Prostate gland (tissue), 2 donors: ENCODE data around the gene TBKBP1.

Experiments used
- POLR2A ChIP-seq: fragments of 450-650 bp; IDR thresholded peaks from one replicate; pipeline ENCODE4 v1.6.1; 2016; ENCODE audit warnings: antibody characterized with exemption, mild to moderate bottlenecking
- POLR2AphosphoS5 ChIP-seq: sonication (generic); formaldehyde crosslinking; IDR thresholded peaks from one replicate; pipeline ENCODE4 v1.6.1; 2017; ENCODE audit warnings: antibody characterized with exemption
- TF ChIP-seq, protein P1 (sequence below), 4 experiments: fragments of 200-600 bp in 2 of 4; fragments of 450-650 bp in 2 of 4; sonication (generic) in 2 of 4; IDR thresholded peaks; 1 replicate in 3 of 4; 2 replicates in 1 of 4; pipeline ENCODE4 v1.5.1; 2016 to 2019; ENCODE audit warnings: antibody characterized with exemption in 4 of 4, mild to moderate bottlenecking in 2 of 4, moderate library complexity in 2 of 4

DNA sequence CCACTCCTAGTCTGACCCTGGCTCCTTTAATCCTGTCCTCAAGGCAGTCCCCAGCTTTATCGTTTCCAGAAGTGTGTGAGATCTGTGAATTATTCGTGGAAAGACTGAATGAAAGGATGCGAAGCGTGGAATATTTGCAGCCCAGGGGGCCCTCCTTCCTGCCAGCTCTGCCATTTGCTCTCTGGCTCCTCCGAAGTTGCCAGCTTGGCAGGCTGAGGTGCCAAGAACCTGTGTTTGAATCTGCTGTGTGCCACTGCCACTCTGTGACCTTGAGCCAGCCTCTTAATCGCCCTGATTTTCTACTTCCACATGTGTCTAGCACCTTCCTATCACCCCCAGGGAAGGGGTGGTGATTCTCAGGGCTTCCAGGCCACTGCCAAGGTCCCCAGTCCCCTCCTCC, 10.8 kb downstream of the TBKBP1 start:
- TF ChIP-seq, protein P1, sequence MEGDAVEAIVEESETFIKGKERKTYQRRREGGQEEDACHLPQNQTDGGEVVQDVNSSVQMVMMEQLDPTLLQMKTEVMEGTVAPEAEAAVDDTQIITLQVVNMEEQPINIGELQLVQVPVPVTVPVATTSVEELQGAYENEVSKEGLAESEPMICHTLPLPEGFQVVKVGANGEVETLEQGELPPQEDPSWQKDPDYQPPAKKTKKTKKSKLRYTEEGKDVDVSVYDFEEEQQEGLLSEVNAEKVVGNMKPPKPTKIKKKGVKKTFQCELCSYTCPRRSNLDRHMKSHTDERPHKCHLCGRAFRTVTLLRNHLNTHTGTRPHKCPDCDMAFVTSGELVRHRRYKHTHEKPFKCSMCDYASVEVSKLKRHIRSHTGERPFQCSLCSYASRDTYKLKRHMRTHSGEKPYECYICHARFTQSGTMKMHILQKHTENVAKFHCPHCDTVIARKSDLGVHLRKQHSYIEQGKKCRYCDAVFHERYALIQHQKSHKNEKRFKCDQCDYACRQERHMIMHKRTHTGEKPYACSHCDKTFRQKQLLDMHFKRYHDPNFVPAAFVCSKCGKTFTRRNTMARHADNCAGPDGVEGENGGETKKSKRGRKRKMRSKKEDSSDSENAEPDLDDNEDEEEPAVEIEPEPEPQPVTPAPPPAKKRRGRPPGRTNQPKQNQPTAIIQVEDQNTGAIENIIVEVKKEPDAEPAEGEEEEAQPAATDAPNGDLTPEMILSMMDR (IDR thresholded peaks at IDR 0.05), result no peak
- TF ChIP-seq POLR2AphosphoS5 (no peak), POLR2A (no peak)
